Right atrium auricular region (tissue), 2 donors: Measurements from ENCODE around the gene PTCD3. TPM values are rescaled to one million over a fixed set of nuclear protein-coding genes. Genes with fewer than 3 reads are reported as not detected.

Experiments
- DNase-seq: peaks from one replicate; pipeline ENCODE4 v3.0.0-alpha.2; 2019; ENCODE audit warnings: low spot score
- H3K27ac ChIP-seq, 2 donors: fragments of 200-600 bp; sonication (generic); 1 replicate in 1 of 2; 2 replicates in 1 of 2; pipeline ENCODE4 v1.5.1; 2016 to 2019
- H3K27me3 ChIP-seq, 2 donors: fragments of 200-600 bp; sonication (generic); one replicate each; pipeline versions ENCODE4 v1.5.1 to v1.6.0; 2017 to 2019
- H3K36me3 ChIP-seq: fragments of 200-600 bp; sonication (generic); one replicate; pipeline ENCODE4 v1.5.1; 2016
- H3K4me1 ChIP-seq, 2 donors: fragments of 200-600 bp; sonication (generic); one replicate each; pipeline versions ENCODE4 v1.5.1 to v1.6.0; 2017 to 2019
- H3K4me3 ChIP-seq, 2 donors: fragments of 200-600 bp; sonication (generic); 1 replicate in 1 of 2; 2 replicates in 1 of 2; pipeline ENCODE4 v1.5.1; 2017 to 2019; ENCODE audit warnings: mild to moderate bottlenecking in 1 of 2, moderate library complexity in 1 of 2
- H3K9me3 ChIP-seq, 2 donors: fragments of 200-600 bp; sonication (generic); one replicate each; pipeline ENCODE4 v1.5.1; 2019
- total RNA-seq, 2 donors: library from RNA; depleted of rRNA; stranded (reverse); fragments of >200 nt; gene quantifications; one replicate each; pipeline ENCODE4 v1.1.0, GENCODE V29; 2016
- TF ChIP-seq, protein P1 (sequence below), 2 donors: fragments of 200-600 bp; sonication (generic); IDR thresholded peaks; one replicate each; pipeline ENCODE4 v1.5.1; 2019; ENCODE audit warnings: antibody characterized with exemption in 2 of 2

The PTCD3 gene
- total RNA-seq, 2 donors from 2014 or later: 39.5 to 153 TPM

DNA sequence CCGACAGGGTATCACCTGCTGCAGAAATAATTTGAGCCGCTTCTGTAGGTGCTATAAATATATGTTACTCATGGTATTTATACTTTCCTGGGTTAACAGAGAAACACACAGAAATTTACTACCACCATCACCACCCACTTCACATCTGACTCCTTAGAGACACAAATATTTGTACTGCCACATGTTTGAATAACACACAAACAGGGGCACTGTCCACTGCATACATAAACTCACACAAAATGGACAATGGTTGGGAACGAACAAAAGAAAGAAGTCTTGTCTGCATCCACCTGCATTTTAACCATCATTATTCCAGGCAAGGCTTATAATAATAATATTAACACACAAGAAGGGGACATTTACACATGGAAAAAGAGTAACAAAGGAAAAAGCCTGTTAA, 65.3 kb downstream of the PTCD3 start:
- peaks cover 0 to 21% of the 10 kb centered on the region in 2 donors for H3K4me1 ChIP-seq
- no peaks in the 10 kb centered on the region for H3K9me3 ChIP-seq
- no peak overlapping the region for H3K4me3 ChIP-seq
- DNase-seq: no peak
- H3K27me3 ChIP-seq: no peaks in the 10 kb centered on the region
- H3K27ac ChIP-seq: no peak overlapping the region
- peaks cover 58% of the 10 kb centered on the region for H3K36me3 ChIP-seq
- TF ChIP-seq, protein P1, sequence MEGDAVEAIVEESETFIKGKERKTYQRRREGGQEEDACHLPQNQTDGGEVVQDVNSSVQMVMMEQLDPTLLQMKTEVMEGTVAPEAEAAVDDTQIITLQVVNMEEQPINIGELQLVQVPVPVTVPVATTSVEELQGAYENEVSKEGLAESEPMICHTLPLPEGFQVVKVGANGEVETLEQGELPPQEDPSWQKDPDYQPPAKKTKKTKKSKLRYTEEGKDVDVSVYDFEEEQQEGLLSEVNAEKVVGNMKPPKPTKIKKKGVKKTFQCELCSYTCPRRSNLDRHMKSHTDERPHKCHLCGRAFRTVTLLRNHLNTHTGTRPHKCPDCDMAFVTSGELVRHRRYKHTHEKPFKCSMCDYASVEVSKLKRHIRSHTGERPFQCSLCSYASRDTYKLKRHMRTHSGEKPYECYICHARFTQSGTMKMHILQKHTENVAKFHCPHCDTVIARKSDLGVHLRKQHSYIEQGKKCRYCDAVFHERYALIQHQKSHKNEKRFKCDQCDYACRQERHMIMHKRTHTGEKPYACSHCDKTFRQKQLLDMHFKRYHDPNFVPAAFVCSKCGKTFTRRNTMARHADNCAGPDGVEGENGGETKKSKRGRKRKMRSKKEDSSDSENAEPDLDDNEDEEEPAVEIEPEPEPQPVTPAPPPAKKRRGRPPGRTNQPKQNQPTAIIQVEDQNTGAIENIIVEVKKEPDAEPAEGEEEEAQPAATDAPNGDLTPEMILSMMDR (IDR thresholded peaks at IDR 0.05): no peak

- TF ChIP-seq, protein P1 (IDR thresholded peaks at IDR 0.05): no peak
- Histone ChIP-seq H3K4me3 (no peak overlapping the region), H3K36me3 (peaks cover 54% of the 10 kb centered on the region), H3K9me3 (no peaks in the 10 kb centered on the region), H3K4me1 (peaks cover 0 to 27% of the 10 kb centered on the region in 2 donors), H3K27ac (no peak overlapping the region), H3K27me3 (no peaks in the 10 kb centered on the region)
- no peak for DNase-seq
Observed at GRCh38 chr2:86172610-86173009, 66.6 kb downstream of the PTCD3 start.

GRCh38 chr2:86174445-86174844, 68.4 kb downstream of the PTCD3 start:
- Histone ChIP-seq H3K36me3 (peaks cover 60% of the 10 kb centered on the region), H3K4me3 (no peak overlapping the region)
- TF ChIP-seq, protein P1 (IDR thresholded peaks at IDR 0.05): no peak

GRCh38 chr2:86175828-86176227, 69.8 kb downstream of the PTCD3 start:
- H3K27me3 ChIP-seq: no peaks in the 10 kb centered on the region
- peaks cover 0 to 27% of the 10 kb centered on the region in 2 donors for H3K4me1 ChIP-seq
- H3K27ac ChIP-seq: no peak overlapping the region
- no peaks in the 10 kb centered on the region for H3K9me3 ChIP-seq
- H3K36me3 ChIP-seq: peaks cover 64% of the 10 kb centered on the region
- no peak overlapping the region for H3K4me3 ChIP-seq
- DNase-seq: no peak
- TF ChIP-seq, protein P1 (IDR thresholded peaks at IDR 0.05): no peak

More at GRCh38 chr2:86174445-86174844, 68.4 kb downstream of the PTCD3 start:
- peaks cover 0 to 27% of the 10 kb centered on the region in 2 donors for H3K4me1 ChIP-seq
- no peaks in the 10 kb centered on the region for H3K27me3 ChIP-seq
- DNase-seq: no peak
- H3K27ac ChIP-seq: no peak overlapping the region
- no peaks in the 10 kb centered on the region for H3K9me3 ChIP-seq

DNA sequence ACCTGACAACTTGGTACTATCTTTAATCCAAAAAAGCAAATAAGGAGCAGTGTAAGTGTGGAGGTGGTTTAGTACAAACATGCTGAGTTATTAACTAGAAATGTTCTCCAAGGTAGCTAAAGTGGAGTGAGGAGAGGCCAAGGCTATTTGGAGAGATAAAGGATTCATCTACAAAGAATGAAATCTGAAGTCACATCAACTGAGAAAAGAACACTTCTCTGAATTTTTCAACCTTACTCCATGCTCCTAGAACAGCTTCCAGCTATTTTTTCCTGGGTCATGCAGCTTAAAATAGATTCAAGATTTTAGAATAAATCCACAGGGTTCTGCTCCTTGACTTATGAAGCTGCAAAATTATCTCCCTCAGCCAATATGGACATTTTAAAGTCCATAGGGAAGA, 70.6 kb downstream of the PTCD3 start:
- Histone ChIP-seq H3K27me3 (no peaks in the 10 kb centered on the region), H3K36me3 (peaks cover 66% of the 10 kb centered on the region), H3K4me1 (peaks cover 0 to 27% of the 10 kb centered on the region in 2 donors), H3K27ac (no peak overlapping the region), H3K9me3 (no peaks in the 10 kb centered on the region), H3K4me3 (no peak overlapping the region)
- DNase-seq: no peak
- TF ChIP-seq, protein P1 (IDR thresholded peaks at IDR 0.05): no peak

- no peak for DNase-seq
- H3K27ac ChIP-seq: peak overlapping the region; percentile 60 to 71
- peaks cover 0 to 57% of the 10 kb centered on the region in 2 donors for H3K4me1 ChIP-seq
- H3K4me3 ChIP-seq: no peak overlapping the region
- H3K36me3 ChIP-seq: peaks cover 11% of the 10 kb centered on the region
- TF ChIP-seq, protein P1 (IDR thresholded peaks at IDR 0.05): no peak
- no peaks in the 10 kb centered on the region for H3K27me3 ChIP-seq
- H3K9me3 ChIP-seq: no peaks in the 10 kb centered on the region
Observed at GRCh38 chr2:86185517-86186212, 79.6 kb downstream of the PTCD3 start.
